Measurements from ENCODE around the gene FAM174C.
"Not testable (repeated sequence)": the region's sequence is repeated elsewhere in the genome, so short reads cannot be mapped to it uniquely, and the experiment has no call there.

Gene FAM174C

GRCh38 chr19:1300744-1301490 is 25.6 kb downstream of the FAM174C start:
- no peak for DNase-seq (ENCODE audit: low spot score)

- no peak for DNase-seq (ENCODE audit: low spot score)
Measured at GRCh38 chr19:1302533-1303239, 27.4 kb downstream of the FAM174C start.

DNA sequence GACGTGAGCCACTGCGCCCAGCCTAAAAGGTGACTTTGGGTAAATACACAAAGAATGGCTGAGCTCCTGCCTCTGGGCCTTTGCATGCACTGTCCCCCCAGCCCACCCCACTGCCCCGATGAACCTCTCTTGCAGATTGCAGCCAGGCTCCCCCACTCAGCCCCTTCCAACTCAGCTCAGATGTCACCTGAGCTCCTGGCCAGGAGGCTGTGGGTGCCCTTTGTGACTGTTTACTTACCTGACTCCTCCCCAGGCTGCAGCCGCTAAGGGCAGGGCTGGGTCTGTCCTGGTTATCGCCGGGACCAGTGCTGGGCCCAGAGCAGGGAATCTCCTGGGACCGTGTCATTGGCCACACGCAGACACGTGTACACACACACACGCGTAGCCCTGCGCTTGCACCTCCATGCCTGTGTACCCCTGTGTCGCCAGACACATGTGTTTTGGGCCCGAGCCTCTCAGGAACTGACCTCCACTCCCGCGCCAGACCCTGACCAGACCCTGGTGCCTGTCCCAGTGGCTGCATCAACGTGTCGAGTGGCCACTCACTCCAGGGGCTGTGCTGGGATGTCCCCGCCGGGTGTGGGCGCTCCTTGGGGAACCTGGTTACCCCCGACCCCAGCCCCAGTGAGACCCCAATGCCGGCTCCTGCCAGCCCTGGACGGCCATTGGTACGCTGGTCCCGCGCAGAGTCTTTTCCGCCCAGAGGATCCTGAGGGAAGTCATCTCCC is 29.0 kb downstream of the FAM174C start:
- no peak for DNase-seq (ENCODE audit: low spot score)

DNA sequence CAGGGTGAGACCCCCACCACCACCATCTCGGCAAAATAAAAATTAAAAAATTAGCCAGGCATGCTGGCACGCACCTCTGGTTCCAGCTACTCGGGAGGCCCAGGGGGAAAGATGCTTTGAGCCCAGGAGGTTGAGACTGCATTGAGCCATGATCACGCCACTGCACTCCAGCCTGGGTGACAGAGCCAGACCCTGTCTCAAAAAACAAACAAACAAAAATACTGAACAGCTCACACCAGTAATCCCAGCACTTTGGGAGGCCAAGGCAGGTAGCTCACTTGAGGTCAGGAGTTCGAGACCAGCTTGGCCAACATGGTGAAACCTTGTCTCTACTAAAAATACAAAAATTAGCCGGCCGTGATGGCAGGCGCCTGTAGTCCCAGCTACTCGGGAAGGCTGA is 30.0 kb downstream of the FAM174C start:
- DNase-seq (ENCODE audit: low spot score): not testable (repeated sequence)

- no peak for DNase-seq (ENCODE audit: low spot score)
Measured at GRCh38 chr19:1307320-1307719, 32.0 kb downstream of the FAM174C start.

DNA sequence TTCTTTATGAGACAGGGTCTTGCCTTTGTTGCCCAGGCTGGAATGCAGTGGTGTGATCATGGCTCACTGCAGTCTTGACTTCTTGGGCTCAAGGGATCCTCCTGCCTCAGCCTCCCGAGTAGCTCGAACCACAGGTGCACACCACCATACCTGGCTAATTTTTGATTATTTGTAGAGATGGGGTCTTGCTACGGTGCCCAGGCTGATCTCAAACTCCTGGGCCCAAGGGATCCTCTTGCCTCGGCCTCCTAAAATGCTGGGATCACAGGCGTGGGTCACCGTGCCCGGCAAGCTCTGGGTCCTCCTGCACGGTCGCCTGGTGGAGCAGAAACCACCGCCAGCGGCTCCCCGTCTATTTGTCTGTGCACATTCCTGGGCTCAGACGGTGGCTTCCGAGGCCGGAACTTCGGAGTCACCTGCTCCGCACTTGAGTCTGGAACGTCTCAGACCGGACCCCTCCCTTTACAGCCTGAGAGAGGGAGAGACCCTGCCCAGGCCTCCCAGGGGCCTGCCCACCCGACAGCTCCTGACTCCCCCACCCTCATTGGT is 32.5 kb downstream of the FAM174C start:
- no peak for DNase-seq (ENCODE audit: low spot score)

- DNase-seq (ENCODE audit: low spot score): no peak
Measured at GRCh38 chr19:1308718-1309117, 33.4 kb downstream of the FAM174C start.

DNA sequence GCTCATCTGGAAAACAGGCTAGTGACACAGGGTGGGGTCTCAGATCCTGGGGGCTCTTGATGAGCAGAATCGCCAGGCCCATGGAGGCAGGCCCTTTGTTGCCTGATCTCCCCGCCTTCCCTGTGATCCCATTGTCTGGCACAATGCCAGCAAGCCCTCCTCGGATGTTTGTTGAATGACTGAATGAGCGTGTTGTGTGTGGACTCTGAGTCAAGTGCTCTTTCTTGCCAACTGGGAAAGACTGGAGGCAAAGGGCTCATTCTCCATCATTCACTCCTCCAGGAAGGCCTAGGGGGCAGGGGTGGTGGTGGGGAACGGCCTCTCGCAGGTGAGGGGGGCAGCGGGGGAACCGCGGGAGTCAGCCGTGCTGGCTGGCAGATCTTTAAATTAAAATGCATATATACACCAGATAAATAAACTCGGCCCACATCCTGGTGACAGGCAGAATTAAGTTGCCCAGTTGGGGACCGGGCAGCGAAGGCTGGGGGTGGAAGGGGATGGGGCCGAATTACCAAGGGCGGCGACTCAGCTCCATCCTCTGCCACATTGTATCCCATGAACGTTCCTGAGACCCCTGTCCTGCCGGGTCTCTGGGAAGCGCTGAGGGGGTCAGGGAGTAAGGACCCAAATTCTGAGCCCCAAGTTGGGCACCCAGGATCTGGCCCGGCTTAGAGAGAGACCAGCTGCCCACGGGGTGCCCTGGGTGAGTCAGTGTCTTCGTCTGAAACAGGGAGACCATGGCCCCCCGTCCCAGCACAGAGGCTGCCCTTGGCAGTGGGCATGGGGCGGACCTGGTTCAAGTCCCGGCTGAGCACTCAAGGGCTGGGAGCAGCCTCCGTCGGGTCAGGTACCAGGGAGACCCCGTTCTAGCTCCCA is 34.9 kb downstream of the FAM174C start:
- no peak for DNase-seq (ENCODE audit: low spot score)

GRCh38 chr19:1310853-1311180 is 35.5 kb downstream of the FAM174C start:
- DNase-seq (ENCODE audit: low spot score): no peak

GRCh38 chr19:1311543-1312091 is 36.3 kb downstream of the FAM174C start:
- DNase-seq (ENCODE audit: low spot score): no peak

GRCh38 chr19:1312767-1313694 is 37.7 kb downstream of the FAM174C start:
- DNase-seq (ENCODE audit: low spot score): no peak

- DNase-seq (ENCODE audit: low spot score): no peak
Measured at GRCh38 chr19:1313695-1314613, 38.6 kb downstream of the FAM174C start.

GRCh38 chr19:1315470-1316166 is 40.3 kb downstream of the FAM174C start:
- DNase-seq (ENCODE audit: low spot score): peak; percentile 6

GRCh38 chr19:1316466-1316865 is 41.1 kb downstream of the FAM174C start:
- DNase-seq (ENCODE audit: low spot score): no peak

DNA sequence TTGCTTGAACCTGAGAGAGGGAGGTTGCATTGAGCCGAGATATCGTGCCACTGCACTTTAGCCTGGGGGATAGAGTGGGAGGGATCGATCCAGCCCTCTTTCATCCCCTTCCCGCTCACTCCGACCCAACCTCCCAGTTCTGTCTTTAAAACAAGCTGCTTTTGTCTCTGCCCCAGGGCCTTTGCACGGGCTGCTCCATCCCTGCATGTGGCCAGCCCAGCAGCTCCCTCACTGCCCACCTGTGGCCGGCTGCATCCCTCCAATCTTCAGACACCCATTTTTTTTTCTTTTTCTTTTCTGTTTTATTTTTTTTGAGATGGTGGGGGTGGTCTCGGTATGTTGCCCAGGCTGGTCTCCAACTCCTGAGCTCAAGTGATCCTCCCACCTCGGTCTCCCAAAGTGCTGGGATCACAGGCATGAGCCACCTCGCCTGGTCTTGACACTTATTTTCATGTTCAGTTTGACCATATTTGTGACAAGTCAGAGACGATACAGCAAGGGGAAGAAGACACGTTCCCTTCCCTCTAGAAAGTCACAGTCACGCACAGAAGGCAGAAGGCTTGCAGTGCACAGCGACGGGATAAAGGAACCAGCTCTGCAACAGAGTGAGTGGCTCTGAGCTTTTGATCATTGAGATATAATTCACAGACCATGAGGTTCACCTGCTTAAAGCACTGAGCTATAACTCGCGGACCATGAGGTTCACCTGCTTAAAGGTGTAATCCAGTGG is 42.1 kb downstream of the FAM174C start:
- DNase-seq (ENCODE audit: low spot score): no peak

- no peak for DNase-seq (ENCODE audit: low spot score)
Measured at GRCh38 chr19:1318678-1319471, 43.5 kb downstream of the FAM174C start.

DNA sequence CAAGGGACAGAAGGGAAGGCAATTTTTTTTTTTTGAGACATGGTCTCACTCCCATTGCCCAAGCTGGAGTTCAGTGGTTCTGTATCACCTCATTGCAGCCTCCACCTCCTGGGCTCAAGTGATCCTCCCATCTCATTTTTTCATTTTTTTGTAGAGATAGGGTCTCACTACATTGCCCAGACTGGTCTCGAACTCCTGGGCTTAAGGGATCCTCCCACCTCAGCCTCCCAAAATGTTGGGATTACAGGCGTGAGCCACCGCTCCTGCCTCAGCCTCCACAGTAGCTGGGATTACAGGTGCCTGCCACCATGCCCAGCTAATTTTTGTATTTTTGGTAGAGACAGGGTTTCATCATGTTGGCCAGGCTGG is 44.9 kb downstream of the FAM174C start:
- DNase-seq (ENCODE audit: low spot score): not testable (repeated sequence)

All from hematopoietic multipotent progenitor cell treated with erythropoietin and hydrocortisone succinate and interleukin-3 and kit ligand, for 15 days (in vitro differentiated cells).